ENCODE results near the gene FICD.

Gene FICD

GRCh38 chr12:108502922-108503321, 12.2 kb upstream of the FICD start:
- DNase-seq, result no peak

GRCh38 chr12:108505129-108505528, 9.9 kb upstream of the FICD start:
- DNase-seq, result no peak

- no peak for DNase-seq
Observed at GRCh38 chr12:108507971-108508642, 7.0 kb upstream of the FICD start.

- no peak for DNase-seq
Observed at GRCh38 chr12:108509806-108510205, 5.3 kb upstream of the FICD start.

GRCh38 chr12:108510836-108511235, 4.2 kb upstream of the FICD start:
- no peak for DNase-seq

- peak in 12 of 14 donors; percentile 6 to 84 (median 40) for DNase-seq
Observed at GRCh38 chr12:108511633-108512540, 3.2 kb upstream of the FICD start.

- no peak for DNase-seq
Observed at GRCh38 chr12:108514468-108514972, 557 bp upstream of the FICD start.

- no peak for DNase-seq
Observed at GRCh38 chr12:108515916-108516315, 839 bp downstream of the FICD start.

GRCh38 chr12:108516511-108517275, 1.6 kb downstream of the FICD start:
- DNase-seq, result no peak

GRCh38 chr12:108517288-108518100, 2.4 kb downstream of the FICD start:
- DNase-seq, result no peak

GRCh38 chr12:108518101-108518715, 3.1 kb downstream of the FICD start:
- no peak for DNase-seq

GRCh38 chr12:108518716-108519496, 3.8 kb downstream of the FICD start:
- DNase-seq, result no peak

GRCh38 chr12:108519558-108519957, 4.5 kb downstream of the FICD start:
- DNase-seq, result peak in 1 of 14 donors; percentile 15

- DNase-seq, result peak in 4 of 14 donors; percentile 5 to 25 (median 9)
Observed at GRCh38 chr12:108523365-108523764, 8.3 kb downstream of the FICD start.

- DNase-seq, result no peak
Observed at GRCh38 chr12:108525681-108526080, 10.6 kb downstream of the FICD start.

- DNase-seq, result no peak
Observed at GRCh38 chr12:108526482-108527165, 11.5 kb downstream of the FICD start.

GRCh38 chr12:108527166-108527496, 12.1 kb downstream of the FICD start:
- DNase-seq, result no peak

- no peak for DNase-seq
Observed at GRCh38 chr12:108530161-108530560, 15.1 kb downstream of the FICD start.

GRCh38 chr12:108531929-108532848, 17.1 kb downstream of the FICD start:
- no peak for DNase-seq
